Measurements from ENCODE around the gene CRIP3.

The CRIP3 gene

GRCh38 chr6:43273707-43274106 is 34.9 kb downstream of the CRIP3 start:
- no peak for DNase-seq (ENCODE audit: low read depth in 2 of 2)

- no peak for DNase-seq (ENCODE audit: low read depth in 2 of 2)
Observed at GRCh38 chr6:43271944-43272343, 36.7 kb downstream of the CRIP3 start.

- DNase-seq (ENCODE audit: low read depth in 2 of 2) = no peak
Observed at GRCh38 chr6:43271103-43271815, 37.4 kb downstream of the CRIP3 start.

GRCh38 chr6:43269273-43270007 is 39.2 kb downstream of the CRIP3 start:
- DNase-seq (ENCODE audit: low read depth in 2 of 2) = peak in 1 of 2 donors; percentile 35

GRCh38 chr6:43268782-43269272 is 39.8 kb downstream of the CRIP3 start:
- no peak for DNase-seq (ENCODE audit: low read depth in 2 of 2)

GRCh38 chr6:43268355-43268700 is 40.3 kb downstream of the CRIP3 start:
- no peak for DNase-seq (ENCODE audit: low read depth in 2 of 2)

GRCh38 chr6:43267619-43268354 is 40.8 kb downstream of the CRIP3 start:
- no peak for DNase-seq (ENCODE audit: low read depth in 2 of 2)

GRCh38 chr6:43265564-43265963 is 43.1 kb downstream of the CRIP3 start:
- DNase-seq (ENCODE audit: low read depth in 2 of 2) = no peak

- no peak for DNase-seq (ENCODE audit: low read depth in 2 of 2)
Observed at GRCh38 chr6:43264599-43265145, 44.0 kb downstream of the CRIP3 start.

- peak; percentile 73 to 75 for DNase-seq (ENCODE audit: low read depth in 2 of 2)
Observed at GRCh38 chr6:43263314-43264178, 45.1 kb downstream of the CRIP3 start.

- DNase-seq (ENCODE audit: low read depth in 2 of 2) = no peak
Observed at GRCh38 chr6:43262780-43263313, 45.8 kb downstream of the CRIP3 start.

GRCh38 chr6:43262000-43262779 is 46.4 kb downstream of the CRIP3 start:
- no peak for DNase-seq (ENCODE audit: low read depth in 2 of 2)

GRCh38 chr6:43261198-43261597 is 47.4 kb downstream of the CRIP3 start:
- DNase-seq (ENCODE audit: low read depth in 2 of 2) = no peak

- DNase-seq (ENCODE audit: low read depth in 2 of 2) = no peak
Observed at GRCh38 chr6:43260791-43261190, 47.8 kb downstream of the CRIP3 start.

- no peak for DNase-seq (ENCODE audit: low read depth in 2 of 2)
Observed at GRCh38 chr6:43258807-43259686, 49.6 kb downstream of the CRIP3 start.

- no peak for DNase-seq (ENCODE audit: low read depth in 2 of 2)
Observed at GRCh38 chr6:43258180-43258579, 50.4 kb downstream of the CRIP3 start.

- DNase-seq (ENCODE audit: low read depth in 2 of 2) = no peak
Observed at GRCh38 chr6:43257367-43258145, 51.1 kb downstream of the CRIP3 start.

GRCh38 chr6:43256670-43257366 is 51.8 kb downstream of the CRIP3 start:
- DNase-seq (ENCODE audit: low read depth in 2 of 2) = no peak
